GM23338 (cell line): ENCODE measurements around the gene BRD2. TPM values are rescaled to one million over a fixed set of nuclear protein-coding genes. Genes with fewer than 3 reads are reported as not detected.

Source experiments
- ATAC-seq: fragments of 200-7000 bp; cut with Tn5 transposase; 3 replicates; pipeline ENCODE4 v1.9.1; 2020
- DNase-seq: peaks from one replicate; pipeline ENCODE4 v3.0.0-alpha.2; 2015; ENCODE audit warnings: low spot score
- H2AFZ ChIP-seq: fragments of 200-600 bp; sonication (generic); 2 replicates; pipeline ENCODE4 v1.8.0; 2016; ENCODE audit warnings: antibody characterized with exemption, mild to moderate bottlenecking, moderate library complexity
- H3F3A ChIP-seq: fragments of 200-600 bp; sonication (generic); replicated peaks from 2 replicates; pipeline ENCODE4 v1.8.0; 2017; ENCODE audit warnings: antibody characterized with exemption, mixed run types, low read depth
- H3K27ac ChIP-seq: fragments of 200-600 bp; sonication (generic); 2 replicates; pipeline ENCODE4 v1.6.1; 2016; ENCODE audit warnings: low read depth
- H3K27me3 ChIP-seq: fragments of 200-600 bp; sonication (generic); 2 replicates; pipeline ENCODE4 v1.8.0; 2016; ENCODE audit warnings: mild to moderate bottlenecking, mixed run types, moderate library complexity; ENCODE audit not compliant: insufficient read depth
- H3K36me3 ChIP-seq: fragments of 200-600 bp; sonication (generic); 2 replicates; pipeline ENCODE4 v1.8.0; 2016; ENCODE audit warnings: mild to moderate bottlenecking; ENCODE audit not compliant: insufficient read depth
- H3K4me1 ChIP-seq: fragments of 200-600 bp; sonication (generic); 2 replicates; pipeline ENCODE4 v1.8.0; 2016; ENCODE audit warnings: mild to moderate bottlenecking, moderate library complexity; ENCODE audit not compliant: insufficient read depth
- H3K4me2 ChIP-seq: fragments of 200-600 bp; sonication (generic); 2 replicates; pipeline ENCODE4 v1.7.1; 2017; ENCODE audit warnings: mixed run types
- H3K4me3 ChIP-seq: fragments of 200-600 bp; sonication (generic); 2 replicates; pipeline ENCODE4 v1.6.1; 2016; ENCODE audit warnings: mixed run types
- H3K79me2 ChIP-seq: fragments of 200-600 bp; sonication (generic); replicated peaks from 2 replicates; pipeline ENCODE4 v1.8.0; 2017; ENCODE audit warnings: mild to moderate bottlenecking; ENCODE audit not compliant: insufficient read depth
- H3K9me2 ChIP-seq: fragments of 200-600 bp; sonication (generic); 2 replicates; pipeline ENCODE4 v1.8.0; 2017; ENCODE audit not compliant: insufficient read depth
- H4K20me1 ChIP-seq: fragments of 200-600 bp; sonication (generic); replicated peaks from 2 replicates; pipeline ENCODE4 v1.8.0; 2017; ENCODE audit warnings: mild to moderate bottlenecking; ENCODE audit not compliant: insufficient read depth
- H3K27ac Mint-ChIP-seq: 2 replicates; pipeline ENCODE4 v1.8.0; 2020; ENCODE audit warnings: inconsistent platforms, mild to moderate bottlenecking, moderate library complexity, mixed read lengths
- H3K27me3 Mint-ChIP-seq: 3 replicates; pipeline ENCODE4 v1.8.0; 2022; ENCODE audit warnings: low read depth, mild to moderate bottlenecking, moderate library complexity, mixed read lengths, inconsistent platforms; ENCODE audit not compliant: insufficient read depth, poor library complexity
- H3K36me3 Mint-ChIP-seq: 3 replicates; pipeline ENCODE4 v1.8.0; 2021; ENCODE audit warnings: low read depth, mild to moderate bottlenecking, inconsistent platforms, moderate library complexity, mixed read lengths
- H3K4me1 Mint-ChIP-seq: 3 replicates; pipeline ENCODE4 v1.8.0; 2020; ENCODE audit warnings: mild to moderate bottlenecking, inconsistent platforms, mixed read lengths
- H3K4me3 Mint-ChIP-seq: 3 replicates; pipeline ENCODE4 v1.8.0; 2021; ENCODE audit warnings: moderate library complexity, mild to moderate bottlenecking, inconsistent platforms, mixed read lengths
- H3K9me3 Mint-ChIP-seq: 3 replicates; pipeline ENCODE4 v1.8.0; 2020; ENCODE audit warnings: moderate library complexity, mild to moderate bottlenecking, inconsistent platforms, mixed read lengths
- CTCF ChIP-seq, 2 experiments: fragments of 200-600 bp in 1 of 2; sonication (generic) in 1 of 2; conservative IDR thresholded peaks; 2 replicates each; pipeline versions ENCODE4 v1.5.1 to v1.6.1; 2016 to 2017; ENCODE audit warnings: antibody characterized with exemption in 2 of 2, low read depth in 2 of 2, mild to moderate bottlenecking in 2 of 2, moderate library complexity in 1 of 2
- ETS1 ChIP-seq: IDR thresholded peaks from 2 replicates; pipeline ENCODE4 v1.6.1; 2016; ENCODE audit warnings: antibody characterized with exemption
- EZH2 ChIP-seq: fragments of 200-600 bp; sonication (generic); IDR thresholded peaks from one replicate; pipeline ENCODE4 v1.8.0; 2017; ENCODE audit warnings: antibody characterized with exemption, mild to moderate bottlenecking, low read depth; ENCODE audit not compliant: unreplicated experiment
- EZH2phosphoT487 ChIP-seq: fragments of 200-600 bp; sonication (generic); IDR thresholded peaks from one replicate; pipeline ENCODE4 v1.8.1; 2018; ENCODE audit warnings: antibody characterized with exemption; ENCODE audit not compliant: unreplicated experiment
- JUNB ChIP-seq: IDR thresholded peaks from one replicate; pipeline ENCODE4 v1.6.1; 2016; ENCODE audit warnings: antibody characterized with exemption; ENCODE audit not compliant: unreplicated experiment
- POLR2AphosphoS5 ChIP-seq: IDR thresholded peaks from 2 replicates; pipeline ENCODE4 v1.6.1; 2016; ENCODE audit warnings: antibody characterized with exemption, low read depth
- ZNF114 ChIP-seq: fragments of 250-450 bp; sonication (Bioruptor Pico); IDR thresholded peaks from 2 replicates; pipeline ENCODE4 v1.5.0; 2020; ENCODE audit warnings: mild to moderate bottlenecking, moderate library complexity
- ZNF462 ChIP-seq: fragments of 250-450 bp; sonication (Bioruptor Pico); IDR thresholded peaks from 2 replicates; pipeline ENCODE4 v1.5.0; 2020; ENCODE audit warnings: mild to moderate bottlenecking, moderate library complexity
- polyA plus RNA-seq: library from polyadenylated mRNA; unstranded; fragments of >200 nt; fragmentation: Nextera tagmentation; extraction: Ambion mirVana; gene quantifications from 2 replicates; pipeline ENCODE4 v1.2.1, GENCODE V29; 2016
- total RNA-seq: library from RNA; depleted of rRNA; stranded (reverse); fragments of >200 nt; shearing (Covaris generic); gene quantifications from 2 replicates; pipeline ENCODE4 v1.2.3, GENCODE V29; 2014

BRD2 gene
- total and polyA plus RNA-seq, 2 experiments from 2014 or later = 84.9 to 169 TPM

- Histone ChIP-seq H3K4me3 (no peak overlapping the region), H3K4me2 (no peak overlapping the region), H3K27ac (no peak overlapping the region), H3K79me2 (no peaks in the 10 kb centered on the region), H2AFZ (no peak overlapping the region), H3K4me1 (peaks cover 8% of the 10 kb centered on the region; the same call in 1 of the 2 replicates), H3K9me2 (no peaks in the 10 kb centered on the region), H3K36me3 (no peaks in the 10 kb centered on the region), H3K27me3 (no peaks in the 10 kb centered on the region), H3F3A (no peaks in the 10 kb centered on the region; the same call in 1 of the 2 replicates), H4K20me1 (no peaks in the 10 kb centered on the region)
- peaks cover 28% of the 10 kb centered on the region for H3K4me1 Mint-ChIP-seq
- no peak overlapping the region for H3K27ac Mint-ChIP-seq
- H3K9me3 Mint-ChIP-seq = no peaks in the 10 kb centered on the region
- ATAC-seq = no peak
- TF ChIP-seq EZH2 (no peak), ETS1 (no peak), ZNF462 (CRISPR knock-in tag) (no peak), CTCF (conservative IDR thresholded peaks at IDR 0.05; ENCODE audit: low read depth in 2 of 2) (no peak), EZH2phosphoT487 (no peak), POLR2AphosphoS5 (no peak), JUNB (no peak), ZNF114 (CRISPR knock-in tag) (no peak)
- peaks cover 2% of the 10 kb centered on the region for H3K27me3 Mint-ChIP-seq
- H3K4me3 Mint-ChIP-seq = no peak overlapping the region
- no peaks in the 10 kb centered on the region for H3K36me3 Mint-ChIP-seq
- DNase-seq = no peak
Observed at GRCh38 chr6:32950010-32950409, 18.4 kb upstream of the BRD2 start.
